Suprapubic skin (tissue), 4 donors: ENCODE results near the gene ACSS1. TPM values are rescaled to one million over a fixed set of nuclear protein-coding genes. Genes with fewer than 3 reads are reported as not detected.

Experiments
- DNase-seq, 2 donors: peaks; one replicate each; pipeline ENCODE4 v3.0.0-alpha.2; 2019; ENCODE audit warnings: low spot score in 2 of 2
- H3K27ac ChIP-seq: fragments of 200-600 bp; sonication (generic); one replicate; pipeline ENCODE4 v1.5.1; 2019
- H3K27me3 ChIP-seq: fragments of 200-600 bp; sonication (generic); one replicate; pipeline ENCODE4 v1.5.1; 2019
- H3K36me3 ChIP-seq: fragments of 200-600 bp; sonication (generic); one replicate; pipeline ENCODE4 v1.5.1; 2019
- H3K4me1 ChIP-seq: fragments of 200-600 bp; sonication (generic); one replicate; pipeline ENCODE4 v1.5.1; 2019
- H3K4me3 ChIP-seq: fragments of 200-600 bp; sonication (generic); one replicate; pipeline ENCODE4 v1.5.1; 2019; ENCODE audit warnings: mild to moderate bottlenecking
- H3K9me3 ChIP-seq: fragments of 200-600 bp; sonication (generic); one replicate; pipeline ENCODE4 v1.5.1; 2019
- EP300 ChIP-seq: sonication (generic); formaldehyde crosslinking; IDR thresholded peaks from one replicate; pipeline ENCODE4 v1.6.1; 2017; ENCODE audit warnings: antibody characterized with exemption
- POLR2A ChIP-seq, 2 donors: fragments of 450-650 bp; IDR thresholded peaks; one replicate each; pipeline ENCODE4 v1.6.1; 2017; ENCODE audit warnings: antibody characterized with exemption in 2 of 2, mild to moderate bottlenecking in 2 of 2, moderate library complexity in 2 of 2
- POLR2AphosphoS5 ChIP-seq, 3 donors: sonication (generic); formaldehyde crosslinking; IDR thresholded peaks; one replicate each; pipeline ENCODE4 v1.6.1; 2017; ENCODE audit warnings: antibody characterized with exemption in 3 of 3
- WGBS: methylation state at CpG from one replicate; pipeline ENCODE4 v1.1.5; 2018; 5-methylcytosine and 5-hydroxymethylcytosine counted together
- total RNA-seq, 4 donors: library from RNA; depleted of rRNA; stranded (reverse); fragments of >200 nt; gene quantifications; one replicate each; pipeline ENCODE4 v1.1.0, GENCODE V29; 2016
- TF ChIP-seq, protein P1 (sequence below), 2 donors: fragments of 200-600 bp in 1 of 2; fragments of 450-650 bp in 1 of 2; sonication (generic) in 1 of 2; IDR thresholded peaks; one replicate each; pipeline ENCODE4 v1.5.1; 2016 to 2019; ENCODE audit warnings: antibody characterized with exemption in 2 of 2, mild to moderate bottlenecking in 1 of 2, moderate library complexity in 1 of 2

Gene ACSS1
- total RNA-seq, 4 donors from 2014 or later = 29.0 to 80.0 (median 47.6) TPM

DNA sequence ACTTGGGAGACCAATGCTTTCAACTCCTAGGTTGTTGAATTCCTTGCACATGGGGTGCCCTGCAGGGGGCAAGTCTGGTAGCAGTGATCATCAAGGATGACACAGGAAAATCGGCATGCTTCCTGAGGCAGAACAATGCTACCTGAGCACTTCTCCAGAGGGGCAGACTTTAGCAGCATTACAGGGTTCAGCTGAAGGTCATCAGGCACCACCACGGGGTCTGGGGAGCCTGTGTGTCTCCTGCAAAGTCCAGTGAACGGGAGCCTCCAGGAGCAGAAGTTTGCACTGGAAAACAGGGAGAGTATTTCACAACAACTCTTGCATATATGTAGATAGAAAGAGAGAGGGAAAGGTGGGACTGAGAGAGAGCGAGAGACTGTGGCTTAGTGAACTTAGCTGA, 13.8 kb upstream of the ACSS1 start:
- Histone ChIP-seq H3K9me3 (no peaks in the 10 kb centered on the region), H3K27ac (no peak overlapping the region), H3K36me3 (no peaks in the 10 kb centered on the region), H3K27me3 (peaks cover 44% of the 10 kb centered on the region), H3K4me3 (no peak overlapping the region), H3K4me1 (peaks cover under 1% of the 10 kb centered on the region)
- peak in 1 of 2 donors; percentile 55 for DNase-seq
- TF ChIP-seq POLR2A (IDR thresholded peaks at IDR 0.05) = no peak
- TF ChIP-seq, protein P1, sequence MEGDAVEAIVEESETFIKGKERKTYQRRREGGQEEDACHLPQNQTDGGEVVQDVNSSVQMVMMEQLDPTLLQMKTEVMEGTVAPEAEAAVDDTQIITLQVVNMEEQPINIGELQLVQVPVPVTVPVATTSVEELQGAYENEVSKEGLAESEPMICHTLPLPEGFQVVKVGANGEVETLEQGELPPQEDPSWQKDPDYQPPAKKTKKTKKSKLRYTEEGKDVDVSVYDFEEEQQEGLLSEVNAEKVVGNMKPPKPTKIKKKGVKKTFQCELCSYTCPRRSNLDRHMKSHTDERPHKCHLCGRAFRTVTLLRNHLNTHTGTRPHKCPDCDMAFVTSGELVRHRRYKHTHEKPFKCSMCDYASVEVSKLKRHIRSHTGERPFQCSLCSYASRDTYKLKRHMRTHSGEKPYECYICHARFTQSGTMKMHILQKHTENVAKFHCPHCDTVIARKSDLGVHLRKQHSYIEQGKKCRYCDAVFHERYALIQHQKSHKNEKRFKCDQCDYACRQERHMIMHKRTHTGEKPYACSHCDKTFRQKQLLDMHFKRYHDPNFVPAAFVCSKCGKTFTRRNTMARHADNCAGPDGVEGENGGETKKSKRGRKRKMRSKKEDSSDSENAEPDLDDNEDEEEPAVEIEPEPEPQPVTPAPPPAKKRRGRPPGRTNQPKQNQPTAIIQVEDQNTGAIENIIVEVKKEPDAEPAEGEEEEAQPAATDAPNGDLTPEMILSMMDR (IDR thresholded peaks at IDR 0.05) = no peak
- no peak for TF ChIP-seq EP300
- TF ChIP-seq POLR2AphosphoS5 (IDR thresholded peaks at IDR 0.05) = no peak
- 29% methylated on average over 4 of the region's 4 CpGs for WGBS

DNA sequence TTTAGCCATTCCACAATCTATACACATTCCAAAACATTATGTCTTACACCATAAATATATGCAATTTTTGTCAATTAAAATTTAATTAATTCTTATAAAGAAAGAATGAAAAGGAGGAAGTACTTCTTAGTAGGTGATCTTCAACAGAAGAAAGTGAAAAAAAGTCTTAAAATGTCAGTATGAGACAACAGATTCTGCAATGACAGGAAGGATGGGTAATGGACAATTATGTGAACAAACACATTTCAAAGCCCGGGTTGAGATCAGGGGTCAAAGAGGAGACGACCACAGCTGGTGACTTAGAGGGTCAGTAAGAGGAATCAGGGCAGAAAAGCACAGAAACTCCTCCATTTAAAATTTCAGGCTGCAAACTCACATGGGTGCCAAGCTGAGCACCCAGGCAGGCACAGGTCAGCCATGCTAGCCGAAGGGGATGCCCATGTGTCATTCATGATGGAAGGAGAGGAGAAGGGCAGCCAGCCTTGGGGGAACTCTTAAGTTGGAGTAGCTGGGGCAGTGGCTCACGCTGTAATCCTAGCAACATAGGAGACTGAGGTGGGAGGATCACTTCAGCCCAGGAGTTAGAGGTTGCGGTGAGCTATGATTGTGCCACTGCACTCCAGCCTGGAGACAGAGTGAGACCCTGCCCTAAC, 13.0 kb upstream of the ACSS1 start:
- WGBS = 57% methylated on average over 5 of the region's 5 CpGs
- H3K27ac ChIP-seq = no peak overlapping the region
- no peak for TF ChIP-seq EP300
- no peak for TF ChIP-seq POLR2AphosphoS5 (IDR thresholded peaks at IDR 0.05)
- TF ChIP-seq POLR2A (IDR thresholded peaks at IDR 0.05) = no peak
- TF ChIP-seq, protein P1 (IDR thresholded peaks at IDR 0.05) = no peak
- peak in 1 of 2 donors; percentile 35 for DNase-seq
- H3K4me1 ChIP-seq = peaks cover 3% of the 10 kb centered on the region
- peaks cover 44% of the 10 kb centered on the region for H3K27me3 ChIP-seq
- no peak overlapping the region for H3K4me3 ChIP-seq
- H3K36me3 ChIP-seq = no peaks in the 10 kb centered on the region
- no peaks in the 10 kb centered on the region for H3K9me3 ChIP-seq

DNA sequence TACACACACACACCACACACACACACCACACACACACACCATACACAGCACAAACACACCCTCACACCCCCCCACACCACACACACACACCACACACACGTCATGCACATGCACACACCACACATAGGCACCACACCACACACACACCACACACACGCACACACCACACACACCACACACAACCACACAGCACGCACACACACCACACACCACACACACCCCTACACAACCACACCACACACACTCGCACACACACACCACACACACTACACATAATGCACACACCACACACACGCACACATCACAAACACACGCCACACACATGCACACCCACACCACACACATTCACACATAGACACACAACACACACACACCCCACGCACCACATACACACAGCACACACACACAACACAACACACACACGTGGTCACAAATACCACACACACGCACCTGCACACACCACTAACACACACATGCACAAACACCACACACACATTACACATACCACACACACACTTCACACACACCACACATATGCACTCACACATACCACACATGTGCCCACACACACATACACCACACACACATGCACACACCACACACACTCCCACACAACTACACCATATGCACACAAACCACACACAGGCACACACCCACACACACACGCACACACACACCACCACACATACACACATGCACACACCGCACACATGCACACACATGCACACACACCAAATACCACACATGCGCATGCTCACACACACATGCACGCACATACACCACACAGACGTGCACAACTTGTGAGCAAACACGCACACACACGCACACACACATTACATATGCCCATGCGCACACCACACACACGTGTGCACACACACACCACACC, 9.4 kb upstream of the ACSS1 start:
- peaks cover 30% of the 10 kb centered on the region for H3K27me3 ChIP-seq
- peaks cover 8% of the 10 kb centered on the region for H3K4me1 ChIP-seq
- H3K27ac ChIP-seq = no peak overlapping the region
- no peak for DNase-seq
- H3K4me3 ChIP-seq = no peak overlapping the region
- H3K9me3 ChIP-seq = no peaks in the 10 kb centered on the region
- 91% methylated on average over 18 of the region's 18 CpGs for WGBS
- TF ChIP-seq POLR2AphosphoS5 (IDR thresholded peaks at IDR 0.05) (no peak), EP300 (no peak), POLR2A (IDR thresholded peaks at IDR 0.05) (no peak)
- TF ChIP-seq, protein P1 (IDR thresholded peaks at IDR 0.05) = no peak
- no peaks in the 10 kb centered on the region for H3K36me3 ChIP-seq

DNA sequence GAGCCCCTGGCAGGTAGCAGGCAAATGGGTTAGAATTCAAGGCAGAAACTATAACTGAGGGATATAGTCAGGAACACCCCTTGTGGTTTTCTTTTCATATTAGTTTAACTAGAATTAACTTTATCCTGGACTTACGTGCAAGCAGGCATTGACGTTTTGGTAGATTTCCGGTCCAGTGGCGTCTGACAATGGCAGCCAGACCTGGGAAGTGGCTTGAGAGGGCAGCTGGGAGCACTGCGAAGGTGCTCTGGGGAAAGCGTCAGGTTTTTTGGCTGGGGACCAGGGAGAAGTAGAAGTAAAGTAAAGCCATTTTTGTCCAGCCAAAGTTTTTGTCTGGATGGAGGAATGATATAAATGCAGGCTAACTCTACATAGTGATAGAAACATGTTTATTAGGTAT, 8.4 kb upstream of the ACSS1 start:
- Histone ChIP-seq H3K4me3 (no peak overlapping the region), H3K27ac (no peak overlapping the region), H3K4me1 (peaks cover 8% of the 10 kb centered on the region), H3K9me3 (no peaks in the 10 kb centered on the region), H3K27me3 (peaks cover 20% of the 10 kb centered on the region), H3K36me3 (no peaks in the 10 kb centered on the region)
- TF ChIP-seq, protein P1 (IDR thresholded peaks at IDR 0.05) = no peak
- TF ChIP-seq POLR2A (IDR thresholded peaks at IDR 0.05) (no peak), POLR2AphosphoS5 (IDR thresholded peaks at IDR 0.05) (no peak), EP300 (no peak)
- 28% methylated on average over 6 of the region's 6 CpGs for WGBS
- no peak for DNase-seq
